MCF 10A (cell line): ENCODE results near the gene POU2F2. TPM values are rescaled to one million over a fixed set of nuclear protein-coding genes. Genes with fewer than 3 reads are reported as not detected.

Source experiments
- BruUV-seq: library from RNA; stranded (reverse); fragments of 400-500 nt; replicated peaks from 2 replicates; lab custom pipeline; 2021; lab: Mats Ljungman, UMichigan
- CTCF ChIA-PET: fragments of 300-600 bp; sonication (Branson Sonifier 250); formaldehyde crosslinking; extraction: SDS; loops from one replicate; lab custom pipeline; 2021; ENCODE audit warnings: antibody characterized with exemption, inconsistent platforms; lab: Yijun Ruan, JAX
- POLR2A ChIA-PET: fragments of 300-600, 350-650 bp; sonication (Branson Sonifier 250); formaldehyde crosslinking; extraction: SDS; loops from one replicate; lab custom pipeline; 2020; ENCODE audit warnings: antibody characterized with exemption, inconsistent platforms; lab: Yijun Ruan, JAX
- DNase-seq: peaks from one replicate; pipeline ENCODE4 v3.0.0-alpha.2; 2018; ENCODE audit not compliant: unreplicated experiment
- H3K27ac Mint-ChIP-seq: one replicate; pipeline ENCODE4 v1.8.0; 2022; ENCODE audit warnings: mild to moderate bottlenecking, low read depth, mixed read lengths; ENCODE audit not compliant: unreplicated experiment
- H3K27me3 Mint-ChIP-seq: one replicate; pipeline ENCODE4 v1.8.0; 2022; ENCODE audit warnings: mixed read lengths; ENCODE audit not compliant: insufficient read depth, unreplicated experiment
- H3K36me3 Mint-ChIP-seq: one replicate; pipeline ENCODE4 v1.8.0; 2022; ENCODE audit warnings: mild to moderate bottlenecking, moderate library complexity, mixed read lengths; ENCODE audit not compliant: insufficient read depth, unreplicated experiment
- H3K4me1 Mint-ChIP-seq: one replicate; pipeline ENCODE4 v1.8.0; 2022; ENCODE audit warnings: mixed read lengths; ENCODE audit not compliant: insufficient read depth, unreplicated experiment
- H3K4me3 Mint-ChIP-seq: one replicate; pipeline ENCODE4 v1.8.0; 2022; ENCODE audit warnings: mild to moderate bottlenecking, moderate library complexity, mixed read lengths; ENCODE audit not compliant: unreplicated experiment
- H3K9me3 Mint-ChIP-seq: one replicate; pipeline ENCODE4 v1.8.0; 2022; ENCODE audit warnings: mixed read lengths; ENCODE audit not compliant: unreplicated experiment
- CTCF ChIP-seq: fragments of 200-600 bp; IDR thresholded peaks from one replicate; pipeline ENCODE4 v1.8.0; 2022; ENCODE audit warnings: antibody characterized with exemption, mild to moderate bottlenecking; ENCODE audit not compliant: unreplicated experiment
- intact Hi-C: fragments of 100-400 bp; cut with micrococcal nuclease; formaldehyde crosslinking; loops from 2 replicates; pipeline ENCODE4 v1.14.1; 2022
- total RNA-seq: library from RNA; stranded (reverse); gene quantifications from 2 replicates; pipeline ENCODE4 v1.2.3, GENCODE V29; 2022

POU2F2 gene
- total RNA-seq, 1 experiment from 2014 or later = 0.70 TPM

- Mint-ChIP-seq H3K36me3 (peaks cover under 1% of the 10 kb centered on the region), H3K9me3 (no peaks in the 10 kb centered on the region), H3K27ac (no peak overlapping the region), H3K4me1 (no peaks in the 10 kb centered on the region), H3K27me3 (no peaks in the 10 kb centered on the region), H3K4me3 (no peak overlapping the region)
- DNase-seq = no peak
- no peak for TF ChIP-seq CTCF
- ChIA-PET POLR2A (interaction anchor here (1.5 to 2.3 kb wide), 2 partner anchors 10 to 14 kb away, joined by 4 to 10 read pairs; partner anchors contain the start of gene ZNF574), CTCF (interaction anchor here (1.6 kb wide), 1 partner anchor 32 kb away, joined by 6 read pairs; no protein-coding TSS in a partner anchor)
- no TSS peak for BruUV-seq
- intact Hi-C loops = no loop called here
Observed at GRCh38 chr19:42065511-42065910, 66.7 kb downstream of the POU2F2 start.

GRCh38 chr19:42065051-42065450, 67.2 kb downstream of the POU2F2 start:
- Mint-ChIP-seq H3K4me1 (no peaks in the 10 kb centered on the region), H3K4me3 (no peak overlapping the region), H3K27me3 (no peaks in the 10 kb centered on the region), H3K27ac (no peak overlapping the region), H3K9me3 (no peaks in the 10 kb centered on the region), H3K36me3 (no peaks in the 10 kb centered on the region)
- POLR2A ChIA-PET = interaction anchor here (0.9 to 2.3 kb wide), 3 partner anchors 11 to 17 kb away, joined by 4 to 10 read pairs (median 4); partner anchors contain the start of gene ZNF574
- no peak for DNase-seq
- TF ChIP-seq CTCF = no peak
- intact Hi-C loops = no loop called here
- BruUV-seq = no TSS peak
- CTCF ChIA-PET = interaction anchor here (1.6 kb wide), 1 partner anchor 31 kb away, joined by 6 read pairs; no protein-coding TSS in a partner anchor

GRCh38 chr19:42064432-42064831, 67.8 kb downstream of the POU2F2 start:
- CTCF ChIA-PET = interaction anchor here (1.6 kb wide), 1 partner anchor 31 kb away, joined by 6 read pairs; no protein-coding TSS in a partner anchor

GRCh38 chr19:42062381-42062780, 69.9 kb downstream of the POU2F2 start:
- Mint-ChIP-seq H3K9me3 (no peaks in the 10 kb centered on the region), H3K27ac (no peak overlapping the region), H3K4me3 (no peak overlapping the region), H3K36me3 (no peaks in the 10 kb centered on the region), H3K27me3 (no peaks in the 10 kb centered on the region), H3K4me1 (no peaks in the 10 kb centered on the region)
- intact Hi-C loops = no loop called here
- TF ChIP-seq CTCF = no peak
- ChIA-PET CTCF (no interaction called here), POLR2A (no interaction called here)
- DNase-seq = no peak
- no TSS peak for BruUV-seq

More at GRCh38 chr19:42064432-42064831, 67.8 kb downstream of the POU2F2 start:
- BruUV-seq = no TSS peak
- no peak for TF ChIP-seq CTCF
- DNase-seq = no peak
- H3K9me3 Mint-ChIP-seq = no peaks in the 10 kb centered on the region
- no peaks in the 10 kb centered on the region for H3K4me1 Mint-ChIP-seq
- POLR2A ChIA-PET = interaction anchor here (0.9 to 2.3 kb wide), 3 partner anchors 12 to 18 kb away, joined by 4 to 10 read pairs (median 4); partner anchors contain the start of gene ZNF574
- no peaks in the 10 kb centered on the region for H3K36me3 Mint-ChIP-seq
- intact Hi-C loops = no loop called here
- H3K27me3 Mint-ChIP-seq = no peaks in the 10 kb centered on the region
- no peak overlapping the region for H3K4me3 Mint-ChIP-seq
- H3K27ac Mint-ChIP-seq = no peak overlapping the region
